ENCODE results near the gene SH3RF3. TPM values are rescaled to one million over a fixed set of nuclear protein-coding genes. Genes with fewer than 3 reads are reported as not detected.

SH3RF3 gene
- total RNA-seq, 1 experiment from 2014 or later: 21.7 TPM

- ChIA-PET CTCF (interaction anchor here (0.7 to 1.6 kb wide), 3 partner anchors 33 to 548 kb away, joined by 4 to 5 read pairs (median 4); no protein-coding TSS in a partner anchor), POLR2A (no interaction called here)
- Mint-ChIP-seq H3K9me3 (ENCODE audit: unreplicated experiment) (no peaks in the 10 kb centered on the region), H3K27ac (ENCODE audit: low read depth, unreplicated experiment) (no peak overlapping the region), H3K4me3 (ENCODE audit: unreplicated experiment) (no peak overlapping the region), H3K36me3 (ENCODE audit: insufficient read depth, unreplicated experiment) (peaks cover 13% of the 10 kb centered on the region), H3K4me1 (ENCODE audit: insufficient read depth, unreplicated experiment) (peaks cover 6% of the 10 kb centered on the region), H3K27me3 (ENCODE audit: insufficient read depth, unreplicated experiment) (no peaks in the 10 kb centered on the region)
- DNase-seq (ENCODE audit: unreplicated experiment): no peak
- TF ChIP-seq CTCF (IDR thresholded peaks at IDR 0.05; ENCODE audit: unreplicated experiment): no peak
- intact Hi-C loops (cut with micrococcal nuclease): no loop called here
- no TSS peak for BruUV-seq (replicated peaks)
Observed at GRCh38 chr2:109476641-109477441, 347.8 kb downstream of the SH3RF3 start.

- Mint-ChIP-seq H3K27me3 (ENCODE audit: insufficient read depth, unreplicated experiment) (no peaks in the 10 kb centered on the region), H3K4me1 (ENCODE audit: insufficient read depth, unreplicated experiment) (peaks cover 6% of the 10 kb centered on the region), H3K9me3 (ENCODE audit: unreplicated experiment) (no peaks in the 10 kb centered on the region), H3K4me3 (ENCODE audit: unreplicated experiment) (no peak overlapping the region), H3K36me3 (ENCODE audit: insufficient read depth, unreplicated experiment) (peaks cover 7% of the 10 kb centered on the region), H3K27ac (ENCODE audit: low read depth, unreplicated experiment) (no peak overlapping the region)
- TF ChIP-seq CTCF (IDR thresholded peaks at IDR 0.05; ENCODE audit: unreplicated experiment): no peak
- intact Hi-C loops (cut with micrococcal nuclease): no loop called here
- ChIA-PET POLR2A (no interaction called here), CTCF (interaction anchor here (1.2 kb wide), 1 partner anchor 8 kb away, joined by 3 read pairs; no protein-coding TSS in a partner anchor)
- no peak for DNase-seq (ENCODE audit: unreplicated experiment)
- no TSS peak for BruUV-seq (replicated peaks)
Observed at GRCh38 chr2:109478906-109479493, 350.0 kb downstream of the SH3RF3 start.

GRCh38 chr2:109479804-109480203, 350.8 kb downstream of the SH3RF3 start:
- H3K27me3 Mint-ChIP-seq (ENCODE audit: insufficient read depth, unreplicated experiment): no peaks in the 10 kb centered on the region
- CTCF ChIA-PET: interaction anchor here (1.2 kb wide), 1 partner anchor 9 kb away, joined by 3 read pairs; no protein-coding TSS in a partner anchor
- DNase-seq (ENCODE audit: unreplicated experiment): no peak
- TF ChIP-seq CTCF (IDR thresholded peaks at IDR 0.05; ENCODE audit: unreplicated experiment): no peak
- intact Hi-C loops (cut with micrococcal nuclease): no loop called here
- peaks cover 7% of the 10 kb centered on the region for H3K36me3 Mint-ChIP-seq (ENCODE audit: insufficient read depth, unreplicated experiment)
- no TSS peak for BruUV-seq (replicated peaks)
- H3K27ac Mint-ChIP-seq (ENCODE audit: low read depth, unreplicated experiment): no peak overlapping the region
- peaks cover 6% of the 10 kb centered on the region for H3K4me1 Mint-ChIP-seq (ENCODE audit: insufficient read depth, unreplicated experiment)
- H3K4me3 Mint-ChIP-seq (ENCODE audit: unreplicated experiment): no peak overlapping the region
- H3K9me3 Mint-ChIP-seq (ENCODE audit: unreplicated experiment): no peaks in the 10 kb centered on the region
- POLR2A ChIA-PET: interaction anchor here (0.7 kb wide), 1 partner anchor 61 kb away, joined by 3 read pairs; no protein-coding TSS in a partner anchor

- Mint-ChIP-seq H3K4me3 (ENCODE audit: unreplicated experiment) (no peak overlapping the region), H3K27me3 (ENCODE audit: insufficient read depth, unreplicated experiment) (no peaks in the 10 kb centered on the region), H3K9me3 (ENCODE audit: unreplicated experiment) (no peaks in the 10 kb centered on the region), H3K4me1 (ENCODE audit: insufficient read depth, unreplicated experiment) (peaks cover 4% of the 10 kb centered on the region), H3K36me3 (ENCODE audit: insufficient read depth, unreplicated experiment) (peaks cover 7% of the 10 kb centered on the region), H3K27ac (ENCODE audit: low read depth, unreplicated experiment) (no peak overlapping the region)
- TF ChIP-seq CTCF (IDR thresholded peaks at IDR 0.05; ENCODE audit: unreplicated experiment): no peak
- POLR2A ChIA-PET: no interaction called here
- intact Hi-C loops (cut with micrococcal nuclease): no loop called here
- no TSS peak for BruUV-seq (replicated peaks)
- DNase-seq (ENCODE audit: unreplicated experiment): no peak
- CTCF ChIA-PET: interaction anchor here (0.9 to 1.4 kb wide), 3 partner anchors 10 to 29 kb away, joined by 3 to 8 read pairs (median 7); no protein-coding TSS in a partner anchor
Observed at GRCh38 chr2:109480486-109481195, 351.6 kb downstream of the SH3RF3 start.
